Measurements from ENCODE around the gene DGKI.
A peak's percentile ranks its signal among the peaks of the same experiment; 100 is the strongest.

Gene DGKI

GRCh38 chr7:137846827-137847567, at the start of gene DGKI:
DGKI (minus strand) TSS chr7:137846974.
- DNase-seq (ENCODE audit: low read depth in 2 of 2) = no peak

- DNase-seq (ENCODE audit: low read depth in 2 of 2) = peak in 1 of 2 donors; percentile 23
Observed at GRCh38 chr7:137895301-137896221, 48.8 kb upstream of the DGKI start.

GRCh38 chr7:137893143-137893742, 46.5 kb upstream of the DGKI start:
- no peak for DNase-seq (ENCODE audit: low read depth in 2 of 2)

- no peak for DNase-seq (ENCODE audit: low read depth in 2 of 2)
Observed at GRCh38 chr7:137891016-137891655, 44.4 kb upstream of the DGKI start.

- no peak for DNase-seq (ENCODE audit: low read depth in 2 of 2)
Observed at GRCh38 chr7:137890449-137890921, 43.7 kb upstream of the DGKI start.

- no peak for DNase-seq (ENCODE audit: low read depth in 2 of 2)
Observed at GRCh38 chr7:137888241-137888640, 41.5 kb upstream of the DGKI start.

GRCh38 chr7:137886746-137887145, 40.0 kb upstream of the DGKI start:
- no peak for DNase-seq (ENCODE audit: low read depth in 2 of 2)

- no peak for DNase-seq (ENCODE audit: low read depth in 2 of 2)
Observed at GRCh38 chr7:137886281-137886680, 39.5 kb upstream of the DGKI start.

- DNase-seq (ENCODE audit: low read depth in 2 of 2) = no peak
Observed at GRCh38 chr7:137885678-137886077, 38.9 kb upstream of the DGKI start.

GRCh38 chr7:137882806-137883205, 36.0 kb upstream of the DGKI start:
- no peak for DNase-seq (ENCODE audit: low read depth in 2 of 2)

- no peak for DNase-seq (ENCODE audit: low read depth in 2 of 2)
Observed at GRCh38 chr7:137882261-137882668, 35.5 kb upstream of the DGKI start.

GRCh38 chr7:137881607-137882260, 35.0 kb upstream of the DGKI start:
- no peak for DNase-seq (ENCODE audit: low read depth in 2 of 2)

- DNase-seq (ENCODE audit: low read depth in 2 of 2) = no peak
Observed at GRCh38 chr7:137880432-137880831, 33.7 kb upstream of the DGKI start.

GRCh38 chr7:137879357-137880158, 32.8 kb upstream of the DGKI start:
- no peak for DNase-seq (ENCODE audit: low read depth in 2 of 2)

GRCh38 chr7:137878333-137878961, 31.7 kb upstream of the DGKI start:
- no peak for DNase-seq (ENCODE audit: low read depth in 2 of 2)

GRCh38 chr7:137877027-137877675, 30.4 kb upstream of the DGKI start:
- DNase-seq (ENCODE audit: low read depth in 2 of 2) = no peak

GRCh38 chr7:137875746-137876145, 29.0 kb upstream of the DGKI start:
- no peak for DNase-seq (ENCODE audit: low read depth in 2 of 2)

- no peak for DNase-seq (ENCODE audit: low read depth in 2 of 2)
Observed at GRCh38 chr7:137873979-137874777, 27.4 kb upstream of the DGKI start.

- DNase-seq (ENCODE audit: low read depth in 2 of 2) = peak in 1 of 2 donors; percentile 28
Observed at GRCh38 chr7:137873524-137873923, 26.8 kb upstream of the DGKI start.
